ENCODE data around the gene DPYSL3.

GRCh38 chr5:147454996-147455677 is 54.7 kb downstream of the DPYSL3 start:
- TF ChIP-seq, protein P1, sequence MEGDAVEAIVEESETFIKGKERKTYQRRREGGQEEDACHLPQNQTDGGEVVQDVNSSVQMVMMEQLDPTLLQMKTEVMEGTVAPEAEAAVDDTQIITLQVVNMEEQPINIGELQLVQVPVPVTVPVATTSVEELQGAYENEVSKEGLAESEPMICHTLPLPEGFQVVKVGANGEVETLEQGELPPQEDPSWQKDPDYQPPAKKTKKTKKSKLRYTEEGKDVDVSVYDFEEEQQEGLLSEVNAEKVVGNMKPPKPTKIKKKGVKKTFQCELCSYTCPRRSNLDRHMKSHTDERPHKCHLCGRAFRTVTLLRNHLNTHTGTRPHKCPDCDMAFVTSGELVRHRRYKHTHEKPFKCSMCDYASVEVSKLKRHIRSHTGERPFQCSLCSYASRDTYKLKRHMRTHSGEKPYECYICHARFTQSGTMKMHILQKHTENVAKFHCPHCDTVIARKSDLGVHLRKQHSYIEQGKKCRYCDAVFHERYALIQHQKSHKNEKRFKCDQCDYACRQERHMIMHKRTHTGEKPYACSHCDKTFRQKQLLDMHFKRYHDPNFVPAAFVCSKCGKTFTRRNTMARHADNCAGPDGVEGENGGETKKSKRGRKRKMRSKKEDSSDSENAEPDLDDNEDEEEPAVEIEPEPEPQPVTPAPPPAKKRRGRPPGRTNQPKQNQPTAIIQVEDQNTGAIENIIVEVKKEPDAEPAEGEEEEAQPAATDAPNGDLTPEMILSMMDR (IDR thresholded peaks at IDR 0.05; ENCODE audit: insufficient read depth, low read length), result no peak
- TF ChIP-seq GABPA (IDR thresholded peaks at IDR 0.05; ENCODE audit: low read depth), result no peak
- TF ChIP-seq, protein P2, sequence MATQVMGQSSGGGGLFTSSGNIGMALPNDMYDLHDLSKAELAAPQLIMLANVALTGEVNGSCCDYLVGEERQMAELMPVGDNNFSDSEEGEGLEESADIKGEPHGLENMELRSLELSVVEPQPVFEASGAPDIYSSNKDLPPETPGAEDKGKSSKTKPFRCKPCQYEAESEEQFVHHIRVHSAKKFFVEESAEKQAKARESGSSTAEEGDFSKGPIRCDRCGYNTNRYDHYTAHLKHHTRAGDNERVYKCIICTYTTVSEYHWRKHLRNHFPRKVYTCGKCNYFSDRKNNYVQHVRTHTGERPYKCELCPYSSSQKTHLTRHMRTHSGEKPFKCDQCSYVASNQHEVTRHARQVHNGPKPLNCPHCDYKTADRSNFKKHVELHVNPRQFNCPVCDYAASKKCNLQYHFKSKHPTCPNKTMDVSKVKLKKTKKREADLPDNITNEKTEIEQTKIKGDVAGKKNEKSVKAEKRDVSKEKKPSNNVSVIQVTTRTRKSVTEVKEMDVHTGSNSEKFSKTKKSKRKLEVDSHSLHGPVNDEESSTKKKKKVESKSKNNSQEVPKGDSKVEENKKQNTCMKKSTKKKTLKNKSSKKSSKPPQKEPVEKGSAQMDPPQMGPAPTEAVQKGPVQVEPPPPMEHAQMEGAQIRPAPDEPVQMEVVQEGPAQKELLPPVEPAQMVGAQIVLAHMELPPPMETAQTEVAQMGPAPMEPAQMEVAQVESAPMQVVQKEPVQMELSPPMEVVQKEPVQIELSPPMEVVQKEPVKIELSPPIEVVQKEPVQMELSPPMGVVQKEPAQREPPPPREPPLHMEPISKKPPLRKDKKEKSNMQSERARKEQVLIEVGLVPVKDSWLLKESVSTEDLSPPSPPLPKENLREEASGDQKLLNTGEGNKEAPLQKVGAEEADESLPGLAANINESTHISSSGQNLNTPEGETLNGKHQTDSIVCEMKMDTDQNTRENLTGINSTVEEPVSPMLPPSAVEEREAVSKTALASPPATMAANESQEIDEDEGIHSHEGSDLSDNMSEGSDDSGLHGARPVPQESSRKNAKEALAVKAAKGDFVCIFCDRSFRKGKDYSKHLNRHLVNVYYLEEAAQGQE (IDR thresholded peaks at IDR 0.05; ENCODE audit: insufficient replicate concordance, low read depth), result no peak
